ENCODE measurements around the gene CARMIL1.

DNA sequence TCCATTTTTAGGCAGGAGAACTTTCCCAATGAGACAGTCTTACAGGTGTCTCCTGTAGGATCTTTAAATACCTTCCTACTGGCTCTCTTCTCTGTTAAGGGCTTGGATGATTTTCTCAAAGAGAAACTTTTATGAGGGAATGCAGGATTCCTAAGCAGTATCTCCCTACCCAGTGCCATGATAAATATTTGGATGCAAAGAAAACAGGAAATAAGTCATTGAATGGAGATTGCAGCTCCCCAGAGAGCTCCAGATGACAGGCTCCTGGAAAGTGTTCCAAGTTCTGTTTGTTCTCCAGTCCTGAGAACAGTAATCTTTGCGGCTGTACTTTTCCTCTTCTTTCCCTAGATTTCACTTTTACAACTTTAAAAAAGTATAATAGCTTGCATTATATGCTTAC lies 370.4 kb downstream of the CARMIL1 start:
- TF ChIP-seq, protein P1, sequence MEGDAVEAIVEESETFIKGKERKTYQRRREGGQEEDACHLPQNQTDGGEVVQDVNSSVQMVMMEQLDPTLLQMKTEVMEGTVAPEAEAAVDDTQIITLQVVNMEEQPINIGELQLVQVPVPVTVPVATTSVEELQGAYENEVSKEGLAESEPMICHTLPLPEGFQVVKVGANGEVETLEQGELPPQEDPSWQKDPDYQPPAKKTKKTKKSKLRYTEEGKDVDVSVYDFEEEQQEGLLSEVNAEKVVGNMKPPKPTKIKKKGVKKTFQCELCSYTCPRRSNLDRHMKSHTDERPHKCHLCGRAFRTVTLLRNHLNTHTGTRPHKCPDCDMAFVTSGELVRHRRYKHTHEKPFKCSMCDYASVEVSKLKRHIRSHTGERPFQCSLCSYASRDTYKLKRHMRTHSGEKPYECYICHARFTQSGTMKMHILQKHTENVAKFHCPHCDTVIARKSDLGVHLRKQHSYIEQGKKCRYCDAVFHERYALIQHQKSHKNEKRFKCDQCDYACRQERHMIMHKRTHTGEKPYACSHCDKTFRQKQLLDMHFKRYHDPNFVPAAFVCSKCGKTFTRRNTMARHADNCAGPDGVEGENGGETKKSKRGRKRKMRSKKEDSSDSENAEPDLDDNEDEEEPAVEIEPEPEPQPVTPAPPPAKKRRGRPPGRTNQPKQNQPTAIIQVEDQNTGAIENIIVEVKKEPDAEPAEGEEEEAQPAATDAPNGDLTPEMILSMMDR (IDR thresholded peaks at IDR 0.05; ENCODE audit: insufficient read depth, low read depth, low read length), result no peak
- TF ChIP-seq EZH2 (IDR thresholded peaks at IDR 0.05; ENCODE audit: insufficient read depth, low read length), result no peak

Data from astrocyte (in vitro differentiated cells and primary cell).